Stimulated activated CD4-positive, alpha-beta T cell treated with anti-CD3 and anti-CD28 coated beads, Interleukin-2, amount 100 ng/mL, for 4 hours (primary cell): ENCODE data around the gene ANKMY2.

Experiments used
- DNase-seq: peaks from one replicate; pipeline ENCODE4 v3.0.0-alpha.2; 2020; ENCODE audit warnings: low read depth

The ANKMY2 gene

GRCh38 chr7:16579216-16579615, 66.3 kb downstream of the ANKMY2 start:
- no peak for DNase-seq

- no peak for DNase-seq
Measured at GRCh38 chr7:16571941-16572340, 73.6 kb downstream of the ANKMY2 start.

- no peak for DNase-seq
Measured at GRCh38 chr7:16564909-16565426, 80.6 kb downstream of the ANKMY2 start.

- DNase-seq: no peak
Measured at GRCh38 chr7:16564023-16564380, 81.6 kb downstream of the ANKMY2 start.

- DNase-seq: no peak
Measured at GRCh38 chr7:16563281-16564022, 82.1 kb downstream of the ANKMY2 start.

- no peak for DNase-seq
Measured at GRCh38 chr7:16562456-16563220, 82.9 kb downstream of the ANKMY2 start.

GRCh38 chr7:16561943-16562342, 83.6 kb downstream of the ANKMY2 start:
- no peak for DNase-seq

GRCh38 chr7:16559497-16560179, 85.9 kb downstream of the ANKMY2 start:
- DNase-seq: no peak

GRCh38 chr7:16558761-16559302, 86.7 kb downstream of the ANKMY2 start:
- no peak for DNase-seq

- no peak for DNase-seq
Measured at GRCh38 chr7:16556359-16556758, 89.2 kb downstream of the ANKMY2 start.

- no peak for DNase-seq
Measured at GRCh38 chr7:16554518-16555236, 90.9 kb downstream of the ANKMY2 start.

- DNase-seq: no peak
Measured at GRCh38 chr7:16550671-16551070, 94.9 kb downstream of the ANKMY2 start.
